SH-SY5Y (cell line): Measurements from ENCODE around the gene GPR157.

Experiments used
- GATA2 ChIP-seq: IDR thresholded peaks from 2 replicates; pipeline ENCODE4 v1.6.1; 2011; ENCODE audit warnings: mild to moderate bottlenecking, low read depth, low read length
- GATA3 ChIP-seq: IDR thresholded peaks from 2 replicates; pipeline ENCODE4 v1.6.1; 2011; ENCODE audit warnings: low read depth, mild to moderate bottlenecking, low read length, moderate library complexity

- no peak for TF ChIP-seq GATA2
- no peak for TF ChIP-seq GATA3
Observed at GRCh38 chr1:9146156-9146555, 17.3 kb upstream of the GPR157 start.
